ENCODE results near the gene CRB3.
A peak's percentile ranks its signal among the peaks of the same experiment; 100 is the strongest.
"Not testable (repeated sequence)": the region's sequence is repeated elsewhere in the genome, so short reads cannot be mapped to it uniquely, and the experiment has no call there.

CRB3 gene

DNA sequence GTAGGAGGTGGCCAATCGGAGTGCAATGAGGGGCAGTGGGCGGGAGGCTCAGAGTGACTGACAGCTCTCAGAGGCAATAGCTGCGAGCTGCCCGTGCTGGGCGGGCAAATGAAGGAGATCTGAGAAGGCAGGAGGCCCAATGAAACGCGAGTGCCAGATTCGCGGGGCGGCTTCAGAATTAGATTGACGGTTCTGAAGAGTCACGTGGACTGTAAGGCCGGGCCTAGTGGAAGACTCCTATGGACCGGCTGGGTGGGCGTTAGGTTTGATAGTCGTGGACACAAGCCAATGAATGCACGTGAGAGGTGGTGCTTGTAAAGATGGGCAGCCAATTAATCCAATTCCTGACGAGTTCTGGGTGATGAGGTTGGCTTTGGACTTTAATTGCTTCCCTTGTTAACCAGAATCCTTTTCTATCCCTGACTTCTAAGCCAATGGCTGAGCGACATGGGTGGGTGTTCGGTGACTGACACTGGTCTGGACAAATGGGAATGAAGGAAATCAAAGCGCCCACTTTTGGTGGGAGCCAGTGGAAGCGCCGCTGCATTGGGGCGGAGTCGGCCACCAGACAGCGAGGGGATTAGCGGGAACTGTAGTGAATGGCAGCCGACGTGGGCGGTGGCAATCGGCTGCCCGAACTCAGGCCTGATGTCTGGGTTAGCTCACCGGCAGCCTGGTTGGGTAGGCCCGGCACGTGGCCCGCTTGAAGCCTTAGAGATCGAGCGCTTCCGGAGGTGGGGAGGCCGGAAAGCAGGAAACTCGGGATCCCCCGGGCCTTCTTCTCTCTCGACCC, 38.9 kb upstream of the CRB3 start:
- Histone ChIP-seq H3K9me3 (ENCODE audit: control insufficient read depth, insufficient read depth, low read length) (no peaks in the 10 kb centered on the region), H3K36me3 (ENCODE audit: control insufficient read depth, insufficient read depth, low read length) (peaks cover 23% of the 10 kb centered on the region), H3K4me1 (ENCODE audit: control insufficient read depth, insufficient read depth, low read length) (peaks cover 5% of the 10 kb centered on the region), H3K4me3 (ENCODE audit: low read depth, low read length) (peak overlapping the region; percentile 19), H3K9ac (ENCODE audit: low read depth, low read length) (no peak overlapping the region), H3K27me3 (ENCODE audit: control insufficient read depth, insufficient read depth, low read length) (peaks cover 5% of the 10 kb centered on the region)

DNA sequence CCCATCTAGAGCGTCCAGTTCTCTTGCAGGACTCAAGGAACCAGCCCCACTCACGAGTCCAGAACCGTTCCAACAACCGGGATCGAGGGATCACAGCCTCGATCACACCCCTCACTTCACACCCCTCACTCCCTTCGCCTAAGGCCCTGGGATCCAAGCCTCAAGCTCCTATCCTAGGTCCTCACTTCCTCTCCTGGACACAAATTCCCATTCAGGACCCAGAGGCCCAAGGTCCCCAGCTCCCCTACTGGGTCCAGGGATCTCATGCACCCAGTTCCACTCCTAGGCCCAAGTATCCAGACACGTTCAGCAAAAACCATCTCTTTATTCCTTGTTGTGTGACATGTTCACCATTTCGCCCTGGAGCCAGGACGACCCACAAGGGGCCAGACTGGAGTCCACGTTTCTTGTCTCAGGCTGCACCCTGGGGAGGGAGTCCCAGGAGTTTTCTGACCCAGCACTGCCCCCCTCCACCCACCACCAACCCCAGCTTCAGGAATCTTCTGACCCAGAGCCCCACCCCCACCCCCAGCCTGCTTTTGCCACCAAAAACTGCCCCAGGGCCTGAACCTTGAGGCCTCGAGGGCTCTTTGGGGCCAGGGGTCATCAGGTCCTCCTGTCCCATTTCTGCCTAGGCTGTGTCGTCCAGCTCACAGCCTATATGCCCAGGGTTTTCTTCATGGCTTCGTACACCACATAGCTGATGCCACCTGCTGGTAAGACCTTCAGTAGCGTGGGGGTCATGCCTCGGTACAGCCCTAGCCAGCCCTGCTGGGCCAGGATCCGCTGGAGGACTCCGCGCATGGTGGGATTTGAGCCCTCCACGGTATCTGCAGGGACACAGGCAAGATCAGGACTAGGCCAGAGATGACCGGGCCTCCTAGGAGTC, 38.1 kb upstream of the CRB3 start:
- Histone ChIP-seq H3K9ac (ENCODE audit: low read depth, low read length) (no peak overlapping the region), H3K27me3 (ENCODE audit: control insufficient read depth, insufficient read depth, low read length) (peaks cover 5% of the 10 kb centered on the region), H3K9me3 (ENCODE audit: control insufficient read depth, insufficient read depth, low read length) (no peaks in the 10 kb centered on the region), H3K4me1 (ENCODE audit: control insufficient read depth, insufficient read depth, low read length) (peaks cover 5% of the 10 kb centered on the region), H3K4me3 (ENCODE audit: low read depth, low read length) (peak overlapping the region; percentile 19), H3K36me3 (ENCODE audit: control insufficient read depth, insufficient read depth, low read length) (peaks cover 14% of the 10 kb centered on the region)

DNA sequence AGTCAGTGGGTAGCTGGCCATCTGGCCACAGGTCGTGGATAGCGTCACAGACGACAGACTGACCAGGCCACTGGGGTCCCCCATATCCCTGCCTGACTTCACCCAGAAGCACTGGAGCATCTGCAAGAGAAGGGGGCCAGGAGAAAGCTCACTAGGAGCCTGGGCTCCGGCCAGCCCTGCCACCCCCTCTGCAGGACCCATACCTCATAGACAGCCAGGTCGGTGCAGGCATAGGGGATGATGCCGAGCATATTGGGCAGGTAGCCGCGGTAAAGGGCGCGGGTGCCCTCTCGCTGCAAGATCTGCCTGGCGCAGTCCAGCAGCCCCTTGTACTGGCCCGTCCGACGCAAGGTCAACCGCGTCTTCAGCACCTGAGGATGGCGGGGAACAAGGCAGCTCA, 36.9 kb upstream of the CRB3 start:
- Histone ChIP-seq H3K36me3 (ENCODE audit: control insufficient read depth, insufficient read depth, low read length) (peaks cover 4% of the 10 kb centered on the region), H3K4me3 (ENCODE audit: low read depth, low read length) (no peak overlapping the region), H3K27me3 (ENCODE audit: control insufficient read depth, insufficient read depth, low read length) (peaks cover 5% of the 10 kb centered on the region), H3K9me3 (ENCODE audit: control insufficient read depth, insufficient read depth, low read length) (no peaks in the 10 kb centered on the region), H3K9ac (ENCODE audit: low read depth, low read length) (no peak overlapping the region), H3K4me1 (ENCODE audit: control insufficient read depth, insufficient read depth, low read length) (peaks cover 5% of the 10 kb centered on the region)

DNA sequence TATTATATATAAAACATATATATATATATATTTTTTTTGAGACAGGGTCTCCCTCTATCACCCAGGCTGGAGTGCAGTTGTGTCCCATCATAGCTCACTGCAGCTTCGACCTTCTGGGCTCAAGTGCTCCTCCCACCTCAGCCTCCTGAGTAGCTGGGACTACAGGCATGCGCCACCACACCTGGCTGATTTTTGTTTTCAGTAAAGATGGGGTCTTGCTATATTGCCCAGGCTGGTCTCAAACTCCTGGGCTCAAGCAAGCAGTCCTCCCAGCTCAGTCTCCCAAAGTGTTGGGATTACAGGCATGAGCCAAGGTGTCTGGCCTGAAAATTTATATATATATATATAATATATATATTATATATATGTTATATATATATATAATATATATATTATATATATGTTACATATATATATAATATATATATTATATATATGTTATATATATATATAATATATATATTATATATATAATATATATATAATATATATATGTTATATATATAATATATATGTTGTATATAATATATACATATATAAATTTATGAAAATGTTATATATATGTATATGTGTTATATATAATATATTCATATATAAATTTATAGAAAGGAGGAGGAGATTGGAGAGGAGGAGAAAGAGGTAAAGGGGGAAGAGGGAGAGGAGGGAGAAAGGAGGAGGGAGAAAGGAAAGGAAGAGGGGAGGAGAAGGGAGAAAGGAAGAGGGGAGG, 35.2 kb upstream of the CRB3 start:
- H3K4me3 ChIP-seq (ENCODE audit: low read depth, low read length); H3K9ac ChIP-seq (ENCODE audit: low read depth, low read length); H3K9me3 ChIP-seq (ENCODE audit: control insufficient read depth, insufficient read depth, low read length); H3K27me3 ChIP-seq (ENCODE audit: control insufficient read depth, insufficient read depth, low read length); H3K4me1 ChIP-seq (ENCODE audit: control insufficient read depth, insufficient read depth, low read length); H3K36me3 ChIP-seq (ENCODE audit: control insufficient read depth, insufficient read depth, low read length): not testable (repeated sequence)

DNA sequence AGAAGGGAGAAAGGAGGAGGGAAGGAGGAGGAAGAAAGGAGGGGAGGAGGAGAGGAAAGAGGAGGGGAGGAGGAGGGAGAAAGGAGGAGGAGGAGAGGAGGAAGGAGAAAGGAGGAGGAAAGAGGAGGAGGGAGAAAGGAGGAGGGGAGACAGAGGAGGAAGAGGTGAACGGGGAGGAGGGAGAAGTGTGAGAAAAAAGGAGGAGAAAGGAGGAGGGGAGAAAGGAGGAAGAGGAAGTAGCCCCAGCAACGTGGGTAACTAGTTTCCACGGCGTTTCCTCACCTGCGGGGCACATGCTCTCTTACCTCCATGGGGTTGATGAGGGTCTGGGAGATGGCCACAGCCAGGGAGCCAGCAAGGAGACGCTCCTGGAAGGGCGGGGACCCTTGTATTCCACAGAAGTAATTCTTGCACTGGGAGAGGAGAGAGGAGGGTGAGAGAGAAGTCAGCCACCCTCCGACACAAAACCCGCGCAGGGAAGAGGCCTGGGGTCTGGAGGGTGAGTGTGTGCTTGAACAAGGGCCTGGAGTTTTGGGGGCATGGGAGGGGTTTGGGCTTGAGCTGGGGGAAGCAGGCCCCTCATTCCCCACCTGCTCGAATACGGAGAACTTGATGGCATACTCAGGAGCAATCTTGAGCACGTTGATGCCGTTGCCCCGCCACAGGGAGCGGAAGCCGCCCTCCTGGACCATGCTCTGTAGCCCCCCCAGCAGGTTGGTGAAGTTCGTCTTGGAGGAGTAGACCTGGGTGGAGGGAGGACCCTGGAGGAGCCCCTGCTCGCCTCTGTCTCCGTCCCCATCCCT, 34.5 kb upstream of the CRB3 start:
- Histone ChIP-seq H3K27me3 (ENCODE audit: control insufficient read depth, insufficient read depth, low read length) (peaks cover 5% of the 10 kb centered on the region), H3K4me1 (ENCODE audit: control insufficient read depth, insufficient read depth, low read length) (no peaks in the 10 kb centered on the region), H3K9ac (ENCODE audit: low read depth, low read length) (no peak overlapping the region), H3K36me3 (ENCODE audit: control insufficient read depth, insufficient read depth, low read length) (no peaks in the 10 kb centered on the region), H3K9me3 (ENCODE audit: control insufficient read depth, insufficient read depth, low read length) (no peaks in the 10 kb centered on the region), H3K4me3 (ENCODE audit: low read depth, low read length) (no peak overlapping the region)

DNA sequence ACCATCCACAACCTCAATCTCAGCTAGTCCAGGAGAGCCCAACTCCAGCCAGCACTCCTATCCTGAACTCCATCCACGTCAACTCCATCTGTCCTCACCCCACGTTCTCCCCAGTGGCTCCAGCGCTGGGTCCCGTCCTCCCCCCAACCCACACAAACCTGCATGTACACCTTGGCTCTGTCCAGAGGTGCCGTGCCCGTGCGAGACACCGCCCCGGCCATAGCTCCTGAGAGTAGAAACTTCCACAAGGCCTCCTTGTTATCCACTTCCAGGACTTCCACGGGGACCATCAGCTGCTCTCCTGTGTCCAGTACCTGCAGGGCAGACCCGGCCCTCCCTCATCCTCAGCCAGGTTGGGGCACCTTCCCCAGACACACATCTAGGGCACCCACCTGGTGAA, 32.2 kb upstream of the CRB3 start:
- no peaks in the 10 kb centered on the region for H3K9me3 ChIP-seq (ENCODE audit: control insufficient read depth, insufficient read depth, low read length)
- peaks cover 5% of the 10 kb centered on the region for H3K27me3 ChIP-seq (ENCODE audit: control insufficient read depth, insufficient read depth, low read length)
- no peak overlapping the region for H3K9ac ChIP-seq (ENCODE audit: low read depth, low read length)
- no peak overlapping the region for H3K4me3 ChIP-seq (ENCODE audit: low read depth, low read length)
- H3K36me3 ChIP-seq (ENCODE audit: control insufficient read depth, insufficient read depth, low read length): no peaks in the 10 kb centered on the region
- H3K4me1 ChIP-seq (ENCODE audit: control insufficient read depth, insufficient read depth, low read length): no peaks in the 10 kb centered on the region

DNA sequence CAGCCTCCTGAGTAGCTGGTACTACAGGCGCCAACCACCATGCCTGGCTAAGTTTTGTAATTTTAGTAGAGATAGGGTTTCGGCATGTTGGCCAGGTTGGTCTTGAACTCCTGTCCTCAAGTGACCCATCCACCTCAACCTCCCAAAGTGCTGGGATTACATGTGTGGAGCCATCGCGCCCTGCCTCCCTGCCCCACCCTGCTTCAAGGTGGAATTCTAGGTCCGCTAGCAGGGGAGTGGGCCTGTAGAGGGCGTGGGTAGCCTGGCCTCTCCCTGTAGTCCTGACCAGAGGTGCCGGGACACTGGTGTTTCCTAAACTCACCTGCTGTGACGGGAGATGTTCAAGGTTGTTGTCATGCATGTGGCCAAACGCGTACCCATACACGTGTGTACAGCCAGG, 30.9 kb upstream of the CRB3 start:
- H3K9ac ChIP-seq (ENCODE audit: low read depth, low read length): no peak overlapping the region
- H3K4me1 ChIP-seq (ENCODE audit: control insufficient read depth, insufficient read depth, low read length): no peaks in the 10 kb centered on the region
- peaks cover 5% of the 10 kb centered on the region for H3K27me3 ChIP-seq (ENCODE audit: control insufficient read depth, insufficient read depth, low read length)
- no peaks in the 10 kb centered on the region for H3K9me3 ChIP-seq (ENCODE audit: control insufficient read depth, insufficient read depth, low read length)
- H3K4me3 ChIP-seq (ENCODE audit: low read depth, low read length): no peak overlapping the region
- no peaks in the 10 kb centered on the region for H3K36me3 ChIP-seq (ENCODE audit: control insufficient read depth, insufficient read depth, low read length)

DNA sequence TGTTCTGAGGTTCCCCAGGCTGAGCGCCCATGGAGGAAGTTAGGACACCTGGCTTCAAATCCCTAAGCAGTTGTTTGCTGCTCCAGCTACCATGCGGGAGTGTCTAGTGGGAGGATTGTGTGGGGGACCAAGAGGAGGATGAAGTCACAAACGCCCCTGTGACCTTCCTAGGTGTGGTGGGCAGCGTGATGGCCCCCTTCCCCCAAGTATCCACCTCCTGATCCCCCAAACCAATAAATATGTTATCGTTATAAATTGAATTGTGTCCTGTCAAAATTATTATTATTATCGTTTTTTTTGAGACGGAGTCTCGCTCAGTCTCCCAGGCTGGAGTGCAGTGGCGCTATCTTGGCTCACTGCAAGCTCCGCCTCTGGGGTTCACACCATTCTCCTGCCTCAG, 30.4 kb upstream of the CRB3 start, which contains the start of gene SLC25A41:
Gene SLC25A41, minus strand, starts transcription at position 101 of the 400 bp plus-strand sequence. Its CDS starts 70 bp downstream, at position 31.
- Histone ChIP-seq H3K4me1 (ENCODE audit: control insufficient read depth, insufficient read depth, low read length) (no peaks in the 10 kb centered on the region), H3K4me3 (ENCODE audit: low read depth, low read length) (no peak within 1 kb of the TSS), H3K36me3 (ENCODE audit: control insufficient read depth, insufficient read depth, low read length) (no peaks in the 10 kb centered on the region), H3K9ac (ENCODE audit: low read depth, low read length) (no peak within 1 kb of the TSS), H3K27me3 (ENCODE audit: control insufficient read depth, insufficient read depth, low read length) (peaks cover 5% of the 10 kb centered on the region), H3K9me3 (ENCODE audit: control insufficient read depth, insufficient read depth, low read length) (no peaks in the 10 kb centered on the region)

DNA sequence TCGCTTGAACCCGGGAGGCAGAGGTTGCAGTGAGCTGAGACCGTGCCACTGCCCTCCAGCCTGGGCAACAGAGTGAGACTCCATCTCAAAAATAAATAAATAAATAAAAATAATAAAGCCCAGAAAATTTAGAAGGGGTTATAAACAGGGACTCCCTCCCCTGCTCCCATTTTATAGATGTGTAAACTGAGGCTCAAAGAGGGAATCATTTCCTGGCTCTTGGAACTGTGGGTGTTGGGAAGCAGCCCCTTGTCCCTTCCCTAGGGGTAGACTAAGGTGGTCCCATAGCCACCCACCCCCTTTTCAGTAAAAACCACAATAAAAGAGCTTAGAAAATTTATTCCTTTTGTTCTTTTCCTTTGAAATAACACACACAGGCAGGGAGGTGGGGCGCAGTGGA, 24.3 kb upstream of the CRB3 start:
- Histone ChIP-seq H3K9me3 (ENCODE audit: control insufficient read depth, insufficient read depth, low read length) (no peaks in the 10 kb centered on the region), H3K9ac (ENCODE audit: low read depth, low read length) (no peak overlapping the region), H3K27me3 (ENCODE audit: control insufficient read depth, insufficient read depth, low read length) (no peaks in the 10 kb centered on the region), H3K4me1 (ENCODE audit: control insufficient read depth, insufficient read depth, low read length) (no peaks in the 10 kb centered on the region), H3K36me3 (ENCODE audit: control insufficient read depth, insufficient read depth, low read length) (no peaks in the 10 kb centered on the region), H3K4me3 (ENCODE audit: low read depth, low read length) (no peak overlapping the region)

DNA sequence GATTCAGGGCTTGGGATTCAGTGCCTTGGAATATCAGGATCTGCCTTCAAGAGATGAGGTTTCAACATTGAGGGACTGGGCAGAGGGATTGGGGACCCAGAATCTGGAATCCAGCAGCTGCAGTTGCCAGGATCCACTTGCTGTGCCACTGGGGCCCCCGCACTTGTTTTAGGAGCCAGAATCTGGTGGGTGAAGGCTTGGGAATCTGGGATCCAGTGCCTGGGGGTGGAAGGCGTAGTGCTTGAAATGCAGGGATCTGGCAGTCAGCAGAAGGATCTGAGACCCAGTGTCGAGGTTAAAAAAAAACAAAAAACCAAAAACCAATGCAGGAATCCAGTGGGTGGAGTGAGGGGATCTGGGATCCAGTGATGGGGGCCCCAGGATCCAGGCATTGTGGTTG, 23.2 kb upstream of the CRB3 start:
- no peak overlapping the region for H3K4me3 ChIP-seq (ENCODE audit: low read depth, low read length)
- no peaks in the 10 kb centered on the region for H3K4me1 ChIP-seq (ENCODE audit: control insufficient read depth, insufficient read depth, low read length)
- no peak overlapping the region for H3K9ac ChIP-seq (ENCODE audit: low read depth, low read length)
- no peaks in the 10 kb centered on the region for H3K36me3 ChIP-seq (ENCODE audit: control insufficient read depth, insufficient read depth, low read length)
- H3K27me3 ChIP-seq (ENCODE audit: control insufficient read depth, insufficient read depth, low read length): no peaks in the 10 kb centered on the region
- no peaks in the 10 kb centered on the region for H3K9me3 ChIP-seq (ENCODE audit: control insufficient read depth, insufficient read depth, low read length)

DNA sequence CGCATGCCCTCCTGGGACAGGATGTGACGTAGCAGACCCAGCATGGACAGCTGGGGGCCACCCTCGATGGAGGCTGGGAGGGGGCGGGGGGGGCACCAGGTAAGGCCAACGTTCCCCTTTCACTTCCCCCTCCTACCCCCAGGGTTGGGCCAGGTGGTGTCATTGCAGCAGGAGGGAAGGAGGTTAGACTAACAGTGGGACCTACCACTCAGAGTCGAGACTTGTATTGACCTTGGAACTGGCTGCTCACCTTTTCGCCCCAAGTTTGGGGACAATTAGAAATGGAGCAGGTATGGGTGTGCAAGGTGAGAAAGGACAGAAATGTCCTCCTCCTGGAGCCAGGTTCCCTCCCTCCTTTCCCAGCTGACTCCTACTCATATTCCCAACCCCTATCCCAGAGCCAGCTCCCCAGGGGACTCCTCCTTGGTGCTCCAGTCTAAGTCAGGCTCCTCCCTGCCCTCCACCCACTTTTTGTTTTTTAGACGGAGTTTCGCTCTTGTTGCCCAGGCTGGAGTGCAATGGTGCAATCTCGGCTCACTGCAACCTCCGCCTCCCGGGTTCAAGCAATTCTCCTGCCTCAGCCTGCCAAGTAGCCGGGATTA, 21.9 kb upstream of the CRB3 start:
- Histone ChIP-seq H3K9ac (ENCODE audit: low read depth, low read length) (no peak overlapping the region), H3K36me3 (ENCODE audit: control insufficient read depth, insufficient read depth, low read length) (no peaks in the 10 kb centered on the region), H3K4me3 (ENCODE audit: low read depth, low read length) (no peak overlapping the region), H3K9me3 (ENCODE audit: control insufficient read depth, insufficient read depth, low read length) (no peaks in the 10 kb centered on the region), H3K27me3 (ENCODE audit: control insufficient read depth, insufficient read depth, low read length) (no peaks in the 10 kb centered on the region), H3K4me1 (ENCODE audit: control insufficient read depth, insufficient read depth, low read length) (no peaks in the 10 kb centered on the region)
